Epithelial cell of prostate (primary cell): ENCODE measurements around the gene RANBP3.
"Not testable (repeated sequence)": the region's sequence is repeated elsewhere in the genome, so short reads cannot be mapped to it uniquely, and the experiment has no call there.

Source experiments
- DNase-seq: peaks from one replicate; pipeline ENCODE4 v3.0.0-alpha.2; 2011; ENCODE audit warnings: low read depth, low spot score
- H3K27ac ChIP-seq: fragments of 450-650 bp; 2 replicates; pipeline ENCODE4 v1.5.1; 2017; ENCODE audit warnings: mild to moderate bottlenecking

The RANBP3 gene

DNA sequence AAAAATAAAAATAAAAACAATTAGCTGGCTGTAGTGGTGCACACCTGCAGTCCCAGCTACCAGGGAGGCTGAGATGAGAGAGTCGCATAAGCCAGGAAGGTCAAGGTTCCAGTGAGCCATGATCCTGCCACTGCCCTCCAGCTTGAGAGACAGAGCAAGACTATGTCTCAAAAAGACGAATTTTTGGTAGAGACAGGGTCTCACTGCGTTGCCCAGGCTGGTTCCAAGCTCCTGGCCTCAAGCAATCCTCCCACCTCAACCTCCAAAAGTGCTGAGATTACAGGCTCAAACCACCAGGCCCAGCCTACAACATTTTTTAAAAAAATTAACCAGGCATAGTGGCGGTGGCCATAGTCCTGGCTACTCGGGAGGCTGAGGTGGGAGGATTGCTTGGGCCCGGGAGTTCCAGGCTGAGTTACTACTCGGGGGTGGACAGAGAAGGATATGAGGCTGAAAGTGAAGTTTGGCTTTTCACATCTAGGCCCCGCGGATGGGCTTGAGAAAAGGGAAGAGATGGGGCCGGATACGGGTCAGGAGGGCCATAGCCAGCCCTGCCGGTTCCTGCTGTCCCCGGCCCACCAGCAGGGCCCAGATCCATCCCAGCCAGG, 84.5 kb downstream of the RANBP3 start:
- H3K27ac ChIP-seq: no peak overlapping the region
- DNase-seq: no peak

DNA sequence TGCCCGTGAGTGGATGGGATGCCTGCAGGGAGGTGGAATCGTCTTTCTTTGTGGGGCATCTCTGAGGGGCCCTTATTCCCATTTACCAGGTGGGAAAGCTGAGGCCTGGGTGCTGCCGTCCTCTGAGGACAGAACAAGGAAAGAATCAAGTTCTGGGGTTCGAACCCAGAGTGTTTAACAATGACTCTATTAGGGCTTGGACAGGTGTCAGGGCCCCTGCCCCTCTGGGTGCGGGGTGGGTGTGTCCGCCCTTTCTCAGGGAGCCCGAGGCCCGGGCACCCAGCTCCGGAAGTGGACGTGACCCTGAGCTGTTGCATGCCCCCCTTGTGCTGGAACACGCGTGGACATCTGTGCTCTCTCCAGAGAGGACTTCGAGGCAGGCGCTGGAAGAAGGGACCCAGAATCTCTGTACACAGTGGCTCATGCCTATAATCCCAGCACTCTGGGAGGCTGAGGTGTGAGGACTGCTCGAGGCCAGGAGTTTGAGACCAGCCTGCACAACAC, 85.1 kb downstream of the RANBP3 start:
- H3K27ac ChIP-seq: no peak overlapping the region
- no peak for DNase-seq

DNA sequence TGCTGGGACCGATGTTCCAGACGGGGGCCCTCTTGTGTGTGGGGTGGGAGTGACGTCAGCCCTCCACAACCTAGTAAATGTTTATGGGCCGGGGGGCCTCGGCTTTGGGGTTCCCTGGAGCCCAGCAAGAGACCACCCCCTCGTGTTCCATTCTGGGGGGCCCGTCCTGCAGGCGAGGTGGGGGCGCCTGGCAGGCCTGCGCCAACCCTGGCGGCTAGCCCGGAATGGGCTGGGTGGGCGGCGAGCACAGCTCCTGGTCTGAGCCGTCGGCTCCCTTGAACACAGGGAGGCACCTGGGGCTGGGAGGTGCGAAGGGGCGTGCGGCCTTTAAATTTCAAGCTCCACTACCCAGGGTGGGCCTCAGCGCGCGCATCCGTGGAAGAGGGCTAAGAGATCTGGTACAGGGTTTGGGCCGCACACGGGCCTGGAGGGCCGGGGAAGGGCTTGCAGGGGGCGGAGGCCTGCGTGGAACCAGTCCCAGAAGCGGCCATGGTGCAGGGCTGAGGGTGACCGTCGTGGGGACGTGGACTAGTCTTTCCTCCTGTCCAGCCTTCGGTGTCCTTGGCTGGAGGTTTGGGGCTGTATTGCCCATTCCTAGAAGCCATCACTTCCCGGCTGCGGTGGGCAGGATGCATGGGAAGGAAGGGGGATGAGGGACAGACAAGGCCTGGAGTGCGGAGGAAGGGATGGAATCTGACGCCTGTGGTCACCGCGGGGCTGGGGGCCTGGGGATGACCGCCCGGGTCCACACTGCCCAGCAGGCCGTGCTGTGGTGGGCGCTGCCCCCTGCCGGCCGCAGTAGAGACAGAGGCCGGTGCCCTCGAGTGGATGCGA, 85.8 kb downstream of the RANBP3 start:
- no peak for DNase-seq
- H3K27ac ChIP-seq: no peak overlapping the region

GRCh38 chr19:5891572-5891937, 86.4 kb downstream of the RANBP3 start:
- no peak overlapping the region for H3K27ac ChIP-seq
- no peak for DNase-seq

- H3K27ac ChIP-seq: no peak overlapping the region
- no peak for DNase-seq
These were observed 87.8 kb downstream of the RANBP3 start for GRCh38 chr19:5890099-5890498.

GRCh38 chr19:5889288-5889971, 88.5 kb downstream of the RANBP3 start:
- H3K27ac ChIP-seq: no peak overlapping the region
- DNase-seq: no peak

- DNase-seq, H3K27ac ChIP-seq: not testable (repeated sequence)
These were observed 93.7 kb downstream of the RANBP3 start for GRCh38 chr19:5884065-5884811.

DNA sequence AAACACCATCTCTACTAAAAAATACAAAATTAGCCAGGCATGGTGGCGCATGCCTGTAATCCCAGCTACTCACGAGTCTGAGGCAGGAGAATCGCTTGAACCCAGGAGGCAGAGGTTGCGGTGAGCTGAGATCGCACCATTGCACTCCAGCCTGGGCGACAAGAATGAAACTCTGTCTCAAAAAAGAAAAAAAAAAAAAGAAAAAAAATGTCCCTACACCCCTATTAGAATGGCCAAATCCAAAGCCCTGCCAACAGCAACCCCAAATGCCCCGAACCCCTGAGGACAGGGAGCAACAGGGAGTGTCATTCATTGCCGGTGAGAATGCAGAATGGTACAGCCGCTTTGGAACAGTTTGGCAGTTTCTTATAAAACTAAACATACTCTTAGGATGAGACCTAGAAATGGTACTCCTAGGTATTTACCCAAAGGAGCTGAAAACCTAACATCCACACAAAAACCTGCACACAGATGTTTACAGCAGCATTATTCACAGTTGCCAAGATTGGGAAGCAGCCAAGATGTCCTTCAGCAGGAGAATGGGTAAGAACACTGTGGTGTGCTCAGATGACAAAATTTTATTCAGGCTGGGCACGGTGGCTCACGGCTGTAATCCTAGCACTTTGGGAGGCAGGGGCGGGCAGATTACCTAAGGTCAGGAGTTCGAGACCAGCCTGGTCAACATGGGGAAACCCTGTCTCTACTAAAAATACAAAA, 94.6 kb downstream of the RANBP3 start:
- not testable (repeated sequence) for H3K27ac ChIP-seq, DNase-seq

- no peak for DNase-seq
- no peak overlapping the region for H3K27ac ChIP-seq
These were observed 95.4 kb downstream of the RANBP3 start for GRCh38 chr19:5882421-5882968.

DNA sequence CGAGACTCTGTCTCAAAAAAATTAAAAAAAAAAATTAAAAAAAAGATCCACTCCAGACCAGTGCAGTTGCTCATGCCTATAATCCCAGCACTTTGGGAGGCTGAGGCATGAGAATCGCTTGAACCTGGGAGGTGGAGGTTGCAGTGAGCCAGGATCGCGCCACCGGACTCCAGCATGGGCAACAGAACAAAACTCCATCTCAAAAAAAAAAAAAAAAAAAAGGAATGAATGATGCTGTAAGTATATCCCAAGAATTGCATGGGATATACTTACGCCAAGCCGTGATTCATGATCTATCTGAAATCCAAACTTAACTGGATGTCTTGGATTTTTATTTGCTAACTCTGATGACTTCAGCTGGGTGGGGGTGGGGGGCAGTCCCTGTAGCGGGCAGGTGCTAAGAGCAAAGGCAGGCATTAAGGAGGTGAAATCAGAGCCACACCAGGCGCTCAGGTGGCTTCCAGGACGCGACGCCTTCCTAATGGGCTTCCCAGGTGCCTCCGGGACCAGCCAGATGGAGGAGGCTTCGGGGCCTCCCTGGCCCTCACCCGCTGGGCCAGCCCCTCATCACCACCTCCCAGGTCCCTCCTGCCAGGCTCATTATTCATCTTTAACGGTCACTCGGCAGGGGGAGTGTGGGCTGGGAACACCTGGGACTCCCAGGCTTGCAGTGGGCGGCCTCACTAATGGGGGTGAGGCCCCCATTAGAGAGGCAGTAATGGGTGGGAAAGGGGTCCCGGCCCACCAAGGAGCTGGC, 96.2 kb downstream of the RANBP3 start:
- H3K27ac ChIP-seq: no peak overlapping the region

GRCh38 chr19:5880604-5881078, 97.3 kb downstream of the RANBP3 start:
- no peak for DNase-seq

More for the DNA sequence above, 96.2 kb downstream of the RANBP3 start:
- DNase-seq: no peak

GRCh38 chr19:5880196-5880595, 97.7 kb downstream of the RANBP3 start:
- no peak for DNase-seq
- no peak overlapping the region for H3K27ac ChIP-seq

More at GRCh38 chr19:5880604-5881078, 97.3 kb downstream of the RANBP3 start:
- no peak overlapping the region for H3K27ac ChIP-seq

DNA sequence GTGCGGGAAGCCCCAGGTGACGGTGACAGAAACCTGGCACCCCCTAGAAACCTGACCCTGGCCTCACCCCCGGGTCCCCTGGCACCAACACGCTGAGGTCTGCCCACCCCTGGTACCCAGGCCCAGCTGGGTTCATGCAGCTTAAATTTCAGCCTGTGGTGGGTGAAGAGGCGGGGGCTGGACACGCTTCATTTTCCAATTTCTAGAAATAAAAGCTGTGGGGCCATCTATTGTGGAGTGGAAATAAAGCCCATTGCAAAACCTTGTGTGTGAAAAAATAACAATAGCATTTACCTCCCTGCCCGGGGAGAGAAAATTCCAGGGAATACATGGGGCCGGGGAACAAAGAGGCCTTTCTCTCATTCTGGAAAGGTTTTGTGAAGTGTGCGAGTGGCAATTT, 100.1 kb downstream of the RANBP3 start:
- no peak overlapping the region for H3K27ac ChIP-seq
- DNase-seq: no peak

DNA sequence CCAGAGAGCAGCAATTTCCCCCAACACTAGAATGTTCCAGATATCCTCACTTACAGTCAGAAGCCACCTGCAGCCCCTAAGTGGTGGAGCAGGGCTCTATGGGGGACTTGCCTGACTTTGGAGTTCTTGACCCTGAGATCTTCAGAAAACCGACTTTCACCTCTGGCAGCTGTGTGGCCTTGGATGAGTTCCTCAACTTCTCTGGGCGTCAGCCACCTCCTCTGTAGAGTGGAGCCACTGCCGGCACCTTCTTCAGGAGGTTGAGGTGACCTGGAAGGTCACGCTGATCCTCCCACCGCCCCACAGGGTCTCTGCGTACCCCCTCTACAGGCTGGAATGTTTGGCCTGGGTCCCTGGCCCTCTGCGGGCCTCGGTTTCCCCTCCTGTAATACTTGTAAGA, 100.5 kb downstream of the RANBP3 start:
- no peak for DNase-seq
- H3K27ac ChIP-seq: no peak overlapping the region

GRCh38 chr19:5874496-5874895, 103.4 kb downstream of the RANBP3 start:
- not testable (repeated sequence) for DNase-seq
- H3K27ac ChIP-seq: peak overlapping the region; percentile 15

GRCh38 chr19:5873617-5874199, 104.2 kb downstream of the RANBP3 start:
- no peak overlapping the region for H3K27ac ChIP-seq
- no peak for DNase-seq

DNA sequence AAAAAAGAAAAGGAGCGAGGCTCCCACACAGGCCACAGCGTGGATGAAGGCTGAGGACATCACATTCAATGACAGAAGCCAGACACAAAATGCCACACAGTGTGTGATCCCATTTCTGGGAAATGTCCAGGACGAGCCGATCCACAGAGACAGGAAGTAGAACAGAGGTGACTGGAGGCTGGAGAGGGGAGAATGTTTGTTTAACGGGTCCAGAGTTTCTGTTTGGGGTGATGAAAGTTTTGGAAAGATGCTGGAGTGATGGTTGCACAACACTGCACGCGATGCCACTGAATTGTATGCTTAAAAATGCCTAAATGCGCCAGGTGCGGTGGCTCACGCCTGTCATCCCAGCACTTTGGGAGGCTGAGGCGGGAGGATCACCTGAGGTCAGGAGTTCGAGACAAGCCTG, 107.0 kb downstream of the RANBP3 start:
- DNase-seq: no peak
- H3K27ac ChIP-seq: no peak overlapping the region
